HG02870 (cell line): ENCODE data around the gene MED15.
"Not testable (repeated sequence)": the region's sequence is repeated elsewhere in the genome, so short reads cannot be mapped to it uniquely, and the experiment has no call there.

ENCODE experiments used
- ATAC-seq: cut with Tn5 transposase; IDR thresholded peaks from one replicate; pipeline ENCODE4 v1.9.1; 2021; ENCODE audit warnings: mild to moderate bottlenecking, moderate library complexity; ENCODE audit not compliant: unreplicated experiment

MED15 gene

GRCh38 chr22:20483771-20484170, 23.6 kb upstream of the MED15 start:
- no peak for ATAC-seq

DNA sequence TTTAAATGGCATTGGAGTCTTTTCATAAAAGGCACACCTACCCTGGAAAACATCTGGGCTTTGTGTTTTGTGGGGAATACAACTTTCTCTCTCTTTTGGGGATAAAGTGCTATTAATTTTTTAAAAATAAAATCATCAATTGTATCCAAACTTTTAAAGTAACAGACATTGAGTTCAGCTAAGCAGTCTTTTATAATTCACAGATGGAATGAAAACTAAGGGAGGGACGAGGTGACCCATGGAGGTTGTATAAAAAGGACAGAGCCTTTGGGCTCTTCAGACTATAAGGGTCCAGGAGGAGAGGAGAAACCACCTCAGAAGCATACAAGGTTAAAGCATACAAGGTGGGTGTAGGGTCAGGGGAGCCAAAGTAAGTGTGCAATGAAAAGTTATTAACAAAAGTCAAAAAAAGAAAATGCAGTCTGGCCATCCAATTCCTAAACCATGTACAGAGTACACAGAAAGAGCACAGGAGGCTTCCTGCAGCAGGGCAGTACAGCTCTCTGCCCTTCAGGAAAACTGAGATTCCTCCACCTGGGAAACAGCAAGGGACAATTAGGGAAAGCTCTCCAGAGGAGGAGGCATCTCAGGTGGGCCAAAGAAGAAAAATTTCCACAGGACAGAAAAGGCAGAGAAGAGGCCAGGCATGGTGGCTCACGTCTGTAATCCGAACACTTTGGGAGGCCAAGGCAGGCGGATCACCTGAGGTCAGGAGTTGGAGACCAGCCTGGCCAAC, 22.3 kb upstream of the MED15 start:
- ATAC-seq, result no peak

GRCh38 chr22:20486229-20486628, 21.2 kb upstream of the MED15 start:
- no peak for ATAC-seq

DNA sequence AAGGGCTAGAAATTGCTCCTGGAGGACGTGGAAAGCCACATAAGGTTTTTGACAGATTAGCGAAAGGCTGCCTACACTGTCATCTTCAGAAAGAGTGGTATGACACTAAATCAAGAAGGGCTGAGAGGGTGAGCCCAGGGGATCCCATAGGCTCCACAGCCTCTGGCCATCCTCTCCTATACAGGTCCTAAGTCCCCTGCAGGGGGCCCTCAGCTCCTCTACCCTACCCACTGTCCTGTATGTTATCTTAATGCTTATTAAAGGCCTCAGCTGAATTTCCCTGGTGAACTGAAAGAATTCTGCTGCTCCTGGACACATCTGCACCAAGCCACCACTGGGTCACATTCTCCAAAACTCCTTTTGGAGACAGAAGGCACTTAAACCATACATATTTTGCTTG, 19.7 kb upstream of the MED15 start:
- ATAC-seq, result no peak

DNA sequence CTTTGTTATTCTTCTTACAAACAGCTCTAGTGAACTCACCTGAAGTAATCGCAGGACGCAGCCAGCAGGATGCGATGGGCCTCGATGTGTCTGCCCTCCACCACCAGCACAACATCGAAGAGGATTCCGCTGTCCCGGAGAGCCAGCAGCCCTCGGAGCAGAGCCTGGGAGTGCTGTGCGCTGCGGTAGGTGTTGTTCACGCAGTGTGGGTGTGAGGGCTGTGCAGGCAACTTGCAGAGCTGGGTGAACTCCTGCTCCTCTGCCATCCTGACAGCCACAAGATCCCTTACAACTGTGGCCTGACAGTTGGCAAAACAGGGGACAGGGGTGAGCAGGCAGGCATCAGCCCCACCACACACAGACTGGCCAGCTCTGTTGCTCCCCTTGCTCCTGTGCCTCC, 18.5 kb upstream of the MED15 start:
- no peak for ATAC-seq

DNA sequence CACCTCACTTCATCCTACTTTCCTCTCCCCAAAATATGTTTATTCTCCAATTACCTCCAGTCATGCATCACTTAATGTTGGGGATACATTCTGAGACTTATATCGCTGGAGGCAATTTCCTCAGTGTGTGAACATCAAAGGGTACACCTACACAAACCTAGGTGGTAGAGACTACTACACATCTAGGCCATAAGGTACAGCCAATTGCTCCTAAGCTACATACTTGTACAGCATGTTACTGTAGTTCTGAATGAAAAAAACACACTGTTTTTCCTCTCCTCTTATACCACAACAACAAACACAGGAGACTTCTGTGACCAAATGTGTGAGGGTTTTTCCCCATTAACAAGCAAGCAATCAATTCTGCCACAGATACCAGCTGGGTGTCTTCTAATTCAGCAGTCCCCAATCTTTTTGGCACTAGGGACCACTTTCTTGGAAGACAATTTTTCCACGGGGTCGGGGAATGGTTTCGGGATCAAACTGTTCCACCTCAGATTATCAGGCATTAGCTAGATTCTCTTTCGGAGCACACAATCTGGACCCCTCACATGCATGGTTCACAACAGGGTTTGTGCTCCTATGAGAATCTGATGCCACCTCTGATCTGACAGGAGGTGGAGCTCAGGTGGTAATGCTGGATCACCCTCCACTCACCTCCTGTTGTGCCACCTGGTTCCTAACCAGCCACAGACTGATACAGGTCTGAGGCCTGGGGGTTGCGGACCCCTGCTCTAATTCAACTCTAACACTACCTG, 17.0 kb upstream of the MED15 start:
- ATAC-seq, result no peak

DNA sequence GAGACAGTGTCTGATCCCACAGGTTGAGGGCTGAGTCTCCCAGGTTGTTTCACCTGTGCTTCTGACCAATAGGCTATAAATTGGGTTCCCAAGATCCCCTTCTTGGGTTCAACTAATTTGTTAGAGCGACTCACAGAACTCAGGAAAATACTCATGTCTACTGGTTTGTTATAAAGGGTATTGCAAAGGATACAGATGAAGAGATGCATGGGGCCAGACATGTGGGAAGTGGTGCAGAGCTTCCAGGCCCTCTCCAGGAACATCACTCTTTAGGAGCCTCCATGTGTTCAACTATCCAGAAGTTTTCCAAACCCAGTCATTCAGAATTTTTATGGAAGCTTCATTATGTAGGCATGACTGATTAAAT, 16.5 kb upstream of the MED15 start:
- ATAC-seq, result no peak

- ATAC-seq, result no peak
These were observed 16.1 kb upstream of the MED15 start for GRCh38 chr22:20491346-20491745.

DNA sequence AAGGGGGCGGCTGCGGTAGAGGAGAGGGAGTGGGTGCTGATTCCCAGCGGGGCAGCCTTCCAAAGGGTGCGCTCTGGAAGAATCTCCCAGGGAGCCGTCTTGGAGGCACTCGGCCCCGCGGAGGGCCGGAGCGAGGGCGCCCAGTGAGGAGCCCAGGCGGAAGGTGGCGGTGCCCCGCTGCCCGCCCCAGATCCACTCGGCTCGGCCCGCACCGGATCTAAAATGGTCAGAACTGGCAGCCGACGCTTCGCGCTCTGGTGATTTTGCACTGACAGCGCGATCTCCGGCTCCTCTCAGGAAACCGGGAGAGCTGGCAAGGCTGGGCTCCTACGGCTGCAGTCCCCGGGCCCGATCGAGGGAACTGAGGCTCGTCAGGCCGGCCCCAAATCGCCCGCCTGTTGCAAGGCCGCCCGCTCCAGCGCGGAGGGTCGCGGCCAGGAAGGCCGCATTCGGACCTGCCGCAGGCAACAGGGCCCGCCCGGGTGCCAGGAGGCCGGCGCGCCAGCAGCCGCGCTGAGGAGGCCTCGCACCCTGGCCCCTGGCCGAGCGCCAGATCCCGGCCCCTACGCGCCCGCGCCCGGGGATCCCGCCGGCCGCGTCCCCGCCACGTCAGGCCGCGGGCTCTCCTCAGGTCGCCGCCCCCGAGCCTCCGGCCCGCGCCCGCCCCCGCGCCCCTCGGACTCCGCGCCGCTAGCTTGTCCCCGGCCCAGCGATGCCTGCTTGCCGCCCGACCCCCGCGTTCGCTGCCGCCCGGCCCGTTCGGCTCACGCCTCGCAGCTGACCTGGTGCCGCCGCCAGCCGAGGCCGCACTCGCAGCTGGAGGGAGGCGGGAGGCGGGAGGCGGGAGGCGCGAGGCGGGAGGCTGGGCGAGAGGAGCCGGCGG, 12.2 kb upstream of the MED15 start, which contains the start of gene KLHL22:
Gene KLHL22 (minus strand): TSS at position 818 of the 883 bp plus-strand sequence. CDS start 6,584 bp downstream, outside the sequence.
- ATAC-seq, result peak; percentile 37

GRCh38 chr22:20495861-20496681, 11.3 kb upstream of the MED15 start:
- ATAC-seq, result peak; percentile 75

DNA sequence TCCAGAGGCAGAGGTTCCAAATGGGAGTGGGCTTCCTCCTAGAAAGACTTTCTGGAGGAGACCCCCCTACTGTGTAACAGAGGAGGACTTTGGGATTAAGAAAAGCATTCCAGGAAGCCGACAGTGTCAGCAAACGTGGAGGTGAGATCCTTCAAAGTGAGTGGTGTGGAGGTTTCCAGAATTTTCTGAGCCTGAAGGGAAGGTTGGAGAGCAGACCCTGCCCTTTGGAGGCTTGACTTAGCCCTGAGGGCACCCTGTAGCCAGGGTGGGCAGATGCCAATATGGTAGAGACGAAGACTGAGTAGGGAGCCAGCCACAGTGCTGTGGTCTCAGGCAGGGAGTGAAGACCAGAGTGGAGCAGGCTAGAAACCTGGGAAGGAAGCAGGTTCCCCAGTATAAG, 10.0 kb upstream of the MED15 start:
- no peak for ATAC-seq

DNA sequence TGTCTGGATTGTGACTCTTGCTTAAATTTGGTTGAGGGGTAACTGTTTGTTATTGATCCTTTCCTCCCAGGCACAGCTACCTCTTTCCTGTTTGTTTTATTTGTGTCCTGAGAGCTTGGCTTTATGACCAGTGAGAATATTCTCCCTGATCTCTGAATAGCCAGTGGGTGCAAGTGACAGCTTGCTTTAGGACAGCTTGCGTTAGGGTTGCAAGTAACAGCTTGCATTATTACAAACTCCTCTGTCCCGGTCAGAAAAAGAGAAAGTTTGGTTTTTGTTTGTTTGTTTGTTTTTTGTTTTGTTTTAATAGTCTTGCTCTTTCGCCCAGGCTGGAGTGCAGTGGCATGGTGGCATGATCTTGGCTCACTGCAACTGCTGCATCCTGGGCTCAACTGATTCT, 8.5 kb upstream of the MED15 start:
- ATAC-seq, result no peak

GRCh38 chr22:20499769-20500168, 7.6 kb upstream of the MED15 start:
- ATAC-seq, result no peak

DNA sequence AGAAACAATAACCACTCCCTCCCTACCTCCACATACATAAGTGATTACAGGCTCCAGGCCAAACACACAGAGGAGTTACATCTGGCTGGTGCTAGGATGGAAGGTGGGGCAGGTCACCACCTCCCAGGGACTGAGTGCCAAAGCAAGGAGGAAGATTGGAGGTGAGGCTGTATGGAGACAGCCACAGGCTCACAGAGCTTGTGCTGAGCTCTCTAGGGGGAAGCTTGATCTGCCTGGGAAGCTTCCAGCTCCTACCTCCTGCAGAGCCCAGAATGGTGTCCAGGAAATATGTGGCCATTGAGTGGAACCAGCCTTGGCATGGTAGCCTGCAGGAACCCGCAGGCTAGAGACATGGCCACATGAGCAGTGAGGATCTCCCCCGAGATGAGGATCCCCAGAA, 3.6 kb upstream of the MED15 start:
- no peak for ATAC-seq

GRCh38 chr22:20504293-20504922, 3.0 kb upstream of the MED15 start:
- not testable (repeated sequence) for ATAC-seq

DNA sequence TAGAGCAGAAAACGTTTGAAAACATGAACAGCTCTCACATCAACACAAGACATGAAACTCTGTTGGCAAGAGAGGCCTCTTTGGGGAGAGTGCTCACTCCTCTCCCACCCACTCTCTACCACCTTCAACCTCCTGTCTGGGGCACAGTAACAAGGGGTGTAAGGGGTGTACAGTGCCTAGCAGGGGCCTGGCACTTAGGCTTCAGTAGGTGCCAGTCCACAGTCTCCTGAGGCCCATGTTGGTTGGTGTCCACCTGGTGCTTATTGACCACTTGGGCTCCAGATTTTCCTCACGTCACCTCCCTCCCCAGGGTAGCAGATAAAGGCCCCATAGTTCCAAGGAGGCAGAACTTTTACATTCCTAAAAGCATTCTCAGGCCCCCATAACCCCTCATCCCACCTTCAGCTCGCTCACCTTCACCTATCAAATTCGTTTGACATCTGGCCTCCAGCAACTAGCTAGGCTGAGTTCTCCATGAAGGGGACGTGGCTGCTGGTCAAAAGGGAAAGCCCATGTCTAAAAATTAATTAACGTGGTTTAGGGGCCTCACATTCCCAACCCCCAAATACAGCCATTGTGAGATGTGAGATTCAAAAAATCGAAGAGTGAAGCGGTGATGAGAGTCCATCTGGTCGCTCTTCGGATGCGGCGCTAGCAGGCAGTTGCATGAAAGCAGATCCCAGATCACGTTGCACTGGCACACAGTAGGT, 712 bp upstream of the MED15 start:
- no peak for ATAC-seq

DNA sequence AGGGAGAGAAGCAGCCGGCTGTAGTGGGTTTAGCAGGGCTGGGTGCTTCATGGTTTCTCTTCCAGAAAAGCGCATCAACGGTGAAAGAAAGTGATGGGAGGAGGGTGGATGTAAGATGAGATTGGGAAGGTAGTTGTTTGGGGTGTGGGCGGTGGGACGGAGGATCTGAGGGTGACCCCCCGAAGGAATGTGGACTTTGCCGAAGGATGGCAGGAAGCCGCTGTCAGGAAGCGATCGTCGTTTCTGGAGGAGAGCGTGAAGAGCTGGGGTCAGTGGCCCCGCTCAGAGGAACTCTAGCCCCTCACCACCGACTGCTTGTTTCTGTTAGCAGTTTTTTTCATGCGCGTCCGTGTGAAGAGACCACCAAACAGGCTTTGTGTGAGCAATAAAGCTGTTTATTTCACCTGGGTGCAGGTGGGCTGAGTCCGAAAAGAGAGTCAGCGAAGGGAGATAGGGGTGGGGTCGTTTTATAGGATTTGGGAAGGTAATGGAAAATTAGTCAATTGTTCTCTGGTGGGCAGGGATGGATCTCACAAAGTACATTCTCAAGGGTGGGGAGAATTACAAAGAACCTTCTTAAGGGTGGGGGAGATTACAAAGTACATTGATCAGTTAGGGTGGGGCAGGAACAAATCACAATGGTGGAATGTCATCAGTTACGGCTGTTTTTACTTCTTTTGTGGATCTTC, 801 bp downstream of the MED15 start:
- not testable (repeated sequence) for ATAC-seq

GRCh38 chr22:20508815-20509271, 1.4 kb downstream of the MED15 start:
- ATAC-seq, result no peak
